HG02571 (cell line): ENCODE data around the gene IGSF3.

Experiments
- ATAC-seq: cut with Tn5 transposase; IDR thresholded peaks from one replicate; pipeline ENCODE4 v1.9.1; 2021; ENCODE audit warnings: mild to moderate bottlenecking, moderate library complexity; ENCODE audit not compliant: unreplicated experiment

Gene IGSF3

DNA sequence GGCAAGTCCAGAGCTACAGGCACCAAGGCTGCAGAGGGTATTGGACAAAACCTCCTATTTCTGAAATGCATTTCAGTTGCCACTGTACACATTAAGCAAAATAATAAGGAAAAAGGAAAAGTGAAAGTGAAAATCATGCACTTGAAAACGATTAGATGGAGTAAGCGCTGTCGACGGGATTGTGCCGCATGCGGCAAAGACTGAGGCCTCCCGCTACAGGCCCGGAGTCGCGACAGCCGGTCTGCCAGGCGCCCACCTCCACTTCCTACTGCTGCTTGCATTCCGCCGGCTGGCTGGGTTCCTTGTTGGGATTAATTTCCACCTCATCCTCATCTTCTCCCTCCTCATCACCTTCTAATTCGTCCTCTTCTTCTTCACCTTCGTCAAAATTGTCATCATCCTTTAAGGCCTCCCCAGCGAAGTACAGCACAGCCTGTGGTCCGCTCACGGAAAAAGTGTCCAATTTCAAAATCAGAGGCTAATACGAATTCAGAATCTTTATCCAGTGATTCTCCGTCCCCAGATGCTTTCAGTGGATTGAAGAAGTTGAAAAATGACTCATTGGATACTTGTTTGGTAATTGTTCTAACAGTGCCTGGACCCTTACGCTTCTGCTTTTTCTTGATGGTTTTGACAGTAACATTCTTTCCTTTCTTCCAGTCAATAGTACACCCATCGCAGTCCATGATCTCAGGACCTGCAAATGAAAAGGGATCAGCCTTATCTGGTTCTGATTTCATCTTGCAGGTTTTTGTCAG lies 134.7 kb downstream of the IGSF3 start:
- no peak for ATAC-seq

DNA sequence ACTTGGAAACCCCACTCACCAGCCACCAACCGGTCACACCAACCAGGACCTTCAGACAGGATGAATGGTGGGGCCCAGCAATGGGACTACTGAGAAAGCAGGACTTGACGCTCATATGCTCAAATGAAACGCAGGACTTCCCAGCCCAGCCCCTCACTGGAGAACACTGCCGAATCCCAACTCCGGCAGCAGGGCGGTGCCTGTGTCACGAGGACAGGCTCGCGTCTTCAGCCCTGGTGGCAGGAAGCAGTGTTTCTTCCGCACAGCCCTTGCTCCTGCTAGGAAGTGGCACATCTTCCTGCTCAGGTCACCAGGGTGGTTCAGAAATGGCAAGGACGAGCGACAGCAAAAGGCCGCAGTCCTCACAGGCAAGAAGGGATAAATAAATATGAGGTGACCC lies 135.6 kb downstream of the IGSF3 start:
- no peak for ATAC-seq

DNA sequence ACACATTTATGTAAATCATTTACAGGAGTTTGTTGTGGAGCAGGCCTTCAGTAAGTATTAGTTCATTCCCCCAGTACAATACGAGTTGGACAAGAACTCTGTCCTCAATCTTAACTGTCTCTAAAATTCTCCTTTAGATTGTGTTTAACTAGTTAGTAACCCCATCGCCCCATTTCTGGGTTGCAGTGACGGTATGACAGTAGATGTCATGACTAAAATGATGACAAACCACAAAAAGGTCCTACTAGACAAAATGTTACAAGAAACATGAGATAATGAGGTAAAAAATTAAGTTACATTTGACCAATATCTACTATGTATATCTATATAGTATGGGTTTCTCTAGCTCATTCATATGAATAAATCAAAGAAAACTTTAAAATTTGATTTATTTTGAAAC lies 137.9 kb downstream of the IGSF3 start:
- ATAC-seq = no peak

DNA sequence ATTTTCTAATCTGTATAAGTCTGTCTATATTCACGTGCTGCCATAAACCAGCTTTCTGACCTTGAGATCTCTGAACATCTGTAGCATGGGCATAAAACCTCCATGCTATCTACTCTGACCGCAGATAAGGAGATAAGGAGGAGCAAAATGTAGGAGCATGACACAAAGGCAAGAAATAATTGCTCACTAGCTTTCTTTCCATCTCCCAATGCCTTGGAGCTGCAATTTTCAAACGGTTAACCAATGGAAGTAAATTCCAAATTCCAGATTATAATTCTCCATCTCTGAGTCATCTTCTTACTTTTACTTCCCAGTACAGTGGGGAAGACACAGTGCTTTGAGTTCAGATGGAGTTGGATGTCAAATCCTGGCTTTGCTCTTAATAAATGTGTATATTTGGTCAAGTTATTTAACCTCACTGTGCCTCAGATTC lies 138.3 kb downstream of the IGSF3 start:
- no peak for ATAC-seq

DNA sequence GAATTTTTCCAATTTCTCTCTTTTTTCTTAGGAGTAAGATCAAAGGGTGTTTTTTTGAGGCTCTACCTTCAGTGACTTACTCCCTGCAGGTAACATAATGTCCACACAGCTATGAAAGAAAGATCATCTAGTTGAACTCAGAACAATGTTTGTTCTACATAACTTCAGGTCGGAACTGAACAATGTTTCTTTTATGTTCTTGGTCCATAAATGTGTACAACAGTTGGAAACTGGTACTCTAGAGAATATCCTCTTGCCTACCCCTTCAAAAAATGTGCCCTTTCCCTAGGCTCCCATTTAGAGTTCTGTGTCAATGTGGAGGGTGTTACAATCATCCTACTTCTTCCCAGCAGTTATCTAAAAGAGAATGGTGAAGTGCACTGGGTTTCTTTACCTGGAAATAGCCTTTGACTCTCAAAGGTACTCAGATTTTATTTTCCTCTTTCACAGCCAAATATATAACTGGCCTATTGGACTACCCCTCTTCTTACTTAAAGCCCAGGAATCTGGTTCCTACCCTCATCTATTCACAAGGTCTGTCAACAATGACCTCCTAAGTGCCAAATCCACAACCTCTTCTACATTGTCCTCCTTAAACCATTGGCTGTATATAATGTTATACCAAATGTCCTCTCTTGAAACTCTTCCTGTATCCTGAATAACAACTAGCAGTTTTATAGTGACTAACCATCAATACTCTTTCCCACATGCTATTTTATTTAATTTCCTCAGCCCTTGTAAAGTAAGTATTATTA lies 139.0 kb downstream of the IGSF3 start:
- no peak for ATAC-seq

DNA sequence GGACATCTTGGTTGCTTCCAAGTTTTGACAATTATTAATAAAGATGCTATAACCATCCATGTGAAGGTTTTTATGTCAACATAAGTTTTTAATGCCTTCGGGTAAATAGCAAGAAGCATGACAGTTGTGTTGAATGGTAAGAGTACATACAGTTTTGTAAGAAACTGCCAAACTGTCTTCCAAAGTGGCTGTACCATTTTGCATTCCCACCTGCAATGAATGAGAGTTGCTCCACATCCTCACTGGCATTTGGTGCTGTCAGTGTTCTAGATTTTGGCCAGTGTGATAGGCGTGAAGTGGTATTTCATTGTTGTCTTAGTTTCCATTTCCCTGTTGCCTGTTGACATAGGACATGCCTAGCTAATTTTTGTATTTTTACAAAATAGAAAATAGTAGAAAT lies 142.1 kb downstream of the IGSF3 start:
- ATAC-seq = no peak
